Nephron (organoid): Measurements from ENCODE around the gene TBC1D7.

Experiments used
- H3K27ac Mint-ChIP-seq, 3 experiments: 2 replicates each; pipeline ENCODE4 v1.8.0; 2020; ENCODE audit warnings: mixed read lengths in 3 of 3, mild to moderate bottlenecking in 2 of 3, moderate library complexity in 1 of 3
- H3K27me3 Mint-ChIP-seq: 2 replicates; pipeline ENCODE4 v1.8.0; 2021; ENCODE audit warnings: low read depth, mild to moderate bottlenecking, moderate library complexity, mixed read lengths
- H3K36me3 Mint-ChIP-seq: 2 replicates; pipeline ENCODE4 v1.8.0; 2020; ENCODE audit warnings: low read depth, mixed read lengths
- H3K4me1 Mint-ChIP-seq: 2 replicates; pipeline ENCODE4 v1.8.0; 2020; ENCODE audit warnings: mixed read lengths
- H3K4me3 Mint-ChIP-seq, 3 experiments: 2 replicates each; pipeline ENCODE4 v1.8.0; 2020; ENCODE audit warnings: mild to moderate bottlenecking in 3 of 3, mixed read lengths in 3 of 3, moderate library complexity in 2 of 3
- H3K9me3 Mint-ChIP-seq: 2 replicates; pipeline ENCODE4 v1.8.0; 2020; ENCODE audit warnings: mixed read lengths
- CTCF ChIP-seq, 3 experiments: fragments of 200-600 bp; sonication (generic); IDR thresholded peaks; one replicate each; pipeline ENCODE4 v1.5.0; 2021; ENCODE audit warnings: antibody characterized with exemption in 3 of 3; ENCODE audit not compliant: unreplicated experiment in 3 of 3

Gene TBC1D7

GRCh38 chr6:13259393-13259792, 68.9 kb downstream of the TBC1D7 start:
- H3K36me3 Mint-ChIP-seq, result peaks cover 20% of the 10 kb centered on the region
- H3K27ac Mint-ChIP-seq, result no peak overlapping the region
- TF ChIP-seq CTCF (IDR thresholded peaks at IDR 0.05; ENCODE audit: unreplicated experiment in 3 of 3), result no peak
- H3K4me3 Mint-ChIP-seq, result no peak overlapping the region
- peaks cover 6% of the 10 kb centered on the region for H3K4me1 Mint-ChIP-seq
- peaks cover 18% of the 10 kb centered on the region for H3K9me3 Mint-ChIP-seq
- H3K27me3 Mint-ChIP-seq, result peaks cover 3% of the 10 kb centered on the region

GRCh38 chr6:13256266-13257001, 71.9 kb downstream of the TBC1D7 start:
- Mint-ChIP-seq H3K9me3 (peaks cover 18% of the 10 kb centered on the region), H3K36me3 (peaks cover 23% of the 10 kb centered on the region), H3K27me3 (peaks cover 3% of the 10 kb centered on the region), H3K4me3 (no peak overlapping the region), H3K27ac (peak overlapping the region in 2 of 3 experiments; percentile 14 to 45), H3K4me1 (peaks cover 19% of the 10 kb centered on the region)
- no peak for TF ChIP-seq CTCF (IDR thresholded peaks at IDR 0.05; ENCODE audit: unreplicated experiment in 3 of 3)
